Progenitor cell of endocrine pancreas (in vitro differentiated cells): ENCODE data around the gene KIAA0319L. TPM values are rescaled to one million over a fixed set of nuclear protein-coding genes. Genes with fewer than 3 reads are reported as not detected.

Experiments
- DNase-seq: peaks from one replicate; pipeline ENCODE4 v3.0.0; 2021; ENCODE audit warnings: low spot score; ENCODE audit not compliant: unreplicated experiment
- H3K27ac Mint-ChIP-seq: 2 replicates; pipeline ENCODE4 v1.8.0; 2021; ENCODE audit warnings: mild to moderate bottlenecking, moderate library complexity, mixed read lengths
- H3K27me3 Mint-ChIP-seq: 2 replicates; pipeline ENCODE4 v1.8.0; 2021; ENCODE audit warnings: mixed read lengths
- H3K36me3 Mint-ChIP-seq: 2 replicates; pipeline ENCODE4 v1.8.0; 2022; ENCODE audit warnings: mixed read lengths; ENCODE audit not compliant: insufficient read depth
- H3K4me1 Mint-ChIP-seq: 2 replicates; pipeline ENCODE4 v1.8.0; 2021; ENCODE audit warnings: low read depth, mixed read lengths
- H3K4me3 Mint-ChIP-seq: 2 replicates; pipeline ENCODE4 v1.8.0; 2021; ENCODE audit warnings: low read depth, mild to moderate bottlenecking, moderate library complexity, mixed read lengths
- H3K9me3 Mint-ChIP-seq: 2 replicates; pipeline ENCODE4 v1.8.0; 2021; ENCODE audit warnings: low read depth, mixed read lengths
- CTCF ChIP-seq: fragments of 200-600 bp; sonication (generic); IDR thresholded peaks from one replicate; pipeline ENCODE4 v1.5.0; 2021; ENCODE audit warnings: antibody characterized with exemption, mild to moderate bottlenecking; ENCODE audit not compliant: unreplicated experiment
- total RNA-seq: library from RNA; stranded (reverse); gene quantifications from 2 replicates; pipeline ENCODE4 v1.2.1, GENCODE V29; 2021

The KIAA0319L gene
- total RNA-seq, 1 donor from 2014 or later: 70.0 TPM

DNA sequence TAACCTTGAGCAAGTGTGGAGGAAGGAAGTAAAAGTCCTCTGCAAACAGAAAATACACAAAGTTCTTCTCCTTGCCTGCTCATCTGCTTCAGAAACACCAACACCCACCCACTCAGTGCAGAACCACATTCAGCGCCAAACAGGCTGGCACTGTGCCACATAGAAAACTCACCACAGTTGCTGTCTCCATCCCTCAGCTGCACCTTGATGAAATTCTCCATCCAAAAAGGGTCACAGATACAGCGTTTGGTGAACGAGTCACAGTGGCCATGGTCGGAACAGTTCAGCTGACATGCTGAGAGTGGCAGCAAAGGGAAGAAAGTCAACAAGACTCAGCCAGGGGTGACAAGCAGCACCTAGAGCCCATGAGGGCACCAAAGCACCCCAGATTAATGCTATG, 114.5 kb downstream of the KIAA0319L start:
- Mint-ChIP-seq H3K4me1 (peaks cover 3% of the 10 kb centered on the region), H3K4me3 (no peak overlapping the region), H3K9me3 (no peaks in the 10 kb centered on the region), H3K27ac (no peak overlapping the region), H3K27me3 (no peaks in the 10 kb centered on the region), H3K36me3 (peaks cover 19% of the 10 kb centered on the region)
- DNase-seq: no peak
- TF ChIP-seq CTCF: no peak

GRCh38 chr1:35441926-35442579, 115.2 kb downstream of the KIAA0319L start:
- peaks cover 16% of the 10 kb centered on the region for H3K36me3 Mint-ChIP-seq
- H3K4me3 Mint-ChIP-seq: no peak overlapping the region
- H3K27me3 Mint-ChIP-seq: no peaks in the 10 kb centered on the region
- TF ChIP-seq CTCF: no peak
- H3K27ac Mint-ChIP-seq: no peak overlapping the region
- no peaks in the 10 kb centered on the region for H3K9me3 Mint-ChIP-seq
- H3K4me1 Mint-ChIP-seq: peaks cover 3% of the 10 kb centered on the region
- DNase-seq: no peak

DNA sequence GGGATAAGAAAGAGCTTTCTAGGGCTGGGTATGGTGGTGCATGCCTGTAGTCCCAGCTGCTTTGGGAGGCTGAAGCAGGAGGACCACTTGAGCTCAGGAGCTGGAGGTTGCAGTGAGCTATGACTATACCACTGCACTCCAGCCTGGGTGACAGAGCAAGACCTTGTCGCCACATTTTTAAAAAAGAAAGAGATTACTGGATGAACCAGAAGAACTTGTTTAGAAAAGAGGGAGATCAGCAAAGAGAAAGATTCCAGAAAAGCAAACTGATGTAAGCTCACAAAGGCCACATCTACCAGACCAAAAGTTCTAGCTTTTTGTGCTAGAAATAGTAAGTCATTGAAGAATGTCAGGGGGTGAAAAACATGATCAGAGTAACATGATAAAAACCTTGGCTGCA, 117.6 kb downstream of the KIAA0319L start:
- no peaks in the 10 kb centered on the region for H3K27me3 Mint-ChIP-seq
- peaks cover 3% of the 10 kb centered on the region for H3K4me1 Mint-ChIP-seq
- H3K4me3 Mint-ChIP-seq: no peak overlapping the region
- peaks cover 17% of the 10 kb centered on the region for H3K36me3 Mint-ChIP-seq
- no peak for TF ChIP-seq CTCF
- H3K9me3 Mint-ChIP-seq: no peaks in the 10 kb centered on the region
- no peak overlapping the region for H3K27ac Mint-ChIP-seq
- DNase-seq: no peak

DNA sequence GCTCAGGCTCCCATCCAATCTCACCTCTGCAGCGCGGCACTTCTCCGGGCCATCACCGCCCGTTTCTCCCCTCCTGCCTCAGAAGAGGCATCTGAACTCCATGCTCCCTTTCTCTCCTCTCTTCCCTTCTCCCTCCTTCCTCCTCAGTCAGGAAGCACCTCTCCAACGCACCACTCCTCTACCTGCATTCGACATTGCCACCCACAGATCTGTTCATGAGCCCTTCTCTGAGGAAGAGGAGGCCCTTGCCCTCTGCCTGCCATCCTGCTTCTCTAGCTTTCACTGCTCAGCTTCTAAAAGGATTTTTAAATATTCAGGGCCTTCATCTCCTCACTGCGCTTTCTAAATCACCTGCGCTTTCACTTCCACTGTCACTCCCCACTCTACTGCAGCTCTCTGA, 120.0 kb downstream of the KIAA0319L start:
- H3K27me3 Mint-ChIP-seq: no peaks in the 10 kb centered on the region

DNA sequence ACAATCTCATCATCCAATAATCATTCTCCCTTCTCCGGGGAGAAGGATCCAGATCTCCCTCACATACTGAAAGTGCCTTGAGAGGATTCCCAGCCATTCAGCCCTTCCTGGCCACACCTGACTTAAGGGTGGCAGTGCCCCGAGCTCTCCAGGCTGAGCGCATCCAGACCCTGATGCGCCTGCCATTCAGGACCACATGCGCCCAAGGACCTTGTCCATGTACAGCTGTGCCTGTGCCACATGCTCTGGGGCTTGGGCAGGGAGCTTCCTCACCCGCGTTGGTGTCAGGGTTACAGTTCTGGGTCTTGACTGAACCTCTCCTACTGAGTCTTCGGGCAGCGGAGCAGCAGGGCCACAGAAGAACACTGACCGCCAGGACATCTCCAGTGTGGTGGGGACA, 121.1 kb downstream of the KIAA0319L start:
- Mint-ChIP-seq H3K4me1 (no peaks in the 10 kb centered on the region), H3K4me3 (no peak overlapping the region), H3K27me3 (no peaks in the 10 kb centered on the region), H3K27ac (no peak overlapping the region), H3K36me3 (peaks cover 17% of the 10 kb centered on the region), H3K9me3 (no peaks in the 10 kb centered on the region)
- TF ChIP-seq CTCF: no peak
- DNase-seq: no peak

More for the DNA sequence above, 120.0 kb downstream of the KIAA0319L start:
- DNase-seq: no peak
- Mint-ChIP-seq H3K36me3 (peaks cover 17% of the 10 kb centered on the region), H3K27ac (peak overlapping the region; percentile 39), H3K4me1 (no peaks in the 10 kb centered on the region), H3K9me3 (no peaks in the 10 kb centered on the region), H3K4me3 (no peak overlapping the region)
- TF ChIP-seq CTCF: no peak
